IMR-90 (cell line): ENCODE measurements around the gene DLG5. TPM values are rescaled to one million over a fixed set of nuclear protein-coding genes. Genes with fewer than 3 reads are reported as not detected.

ENCODE experiments used
- ATAC-seq: fragments of 200-7000 bp; cut with Tn5 transposase; 2 replicates; pipeline ENCODE4 v1.9.1; 2020; ENCODE audit warnings: low read depth, mild to moderate bottlenecking, moderate library complexity
- BruUV-seq: library from RNA; stranded (reverse); fragments of 400-500 nt; replicated peaks from 2 replicates; lab custom pipeline; 2021; lab: Mats Ljungman, UMichigan
- CTCF ChIA-PET: fragments of 300-600 bp; formaldehyde crosslinking; extraction: SDS; loops from one replicate; lab custom pipeline; 2021; ENCODE audit warnings: antibody characterized with exemption; lab: Yijun Ruan, JAX
- POLR2A ChIA-PET: fragments of 300-600 bp; sonication (Branson Sonifier 250); formaldehyde crosslinking; loops from one replicate; lab custom pipeline; 2022; ENCODE audit warnings: antibody characterized with exemption; ENCODE audit not compliant: unreplicated experiment; lab: Charles Lee
- DNase-seq: peaks from one replicate; pipeline ENCODE4 v3.0.0; 2013
- H2AFZ ChIP-seq: replicated peaks from 2 replicates; pipeline ENCODE3; 2013; ENCODE audit warnings: low read length, mild to moderate bottlenecking; ENCODE audit not compliant: poor library complexity
- H2AK5ac ChIP-seq: 2 replicates; pipeline ENCODE4 v1.6.1; 2013; ENCODE audit warnings: low read depth, low read length, inconsistent platforms
- H2AK9ac ChIP-seq: replicated peaks from 2 replicates; pipeline ENCODE3; 2013; ENCODE audit warnings: mild to moderate bottlenecking, low read depth, low read length, moderate library complexity; ENCODE audit not compliant: poor library complexity
- H2BK120ac ChIP-seq: 2 replicates; pipeline ENCODE4 v1.6.1; 2013; ENCODE audit warnings: low read depth, low read length, inconsistent platforms
- H2BK15ac ChIP-seq: 3 replicates; pipeline ENCODE4 v1.6.1; 2013; ENCODE audit warnings: low read depth, low read length, inconsistent platforms
- H2BK20ac ChIP-seq: 2 replicates; pipeline ENCODE4 v1.6.1; 2013; ENCODE audit warnings: low read depth, mild to moderate bottlenecking, inconsistent platforms, low read length, moderate library complexity
- H2BK5ac ChIP-seq: 2 replicates; pipeline ENCODE4 v1.6.1; 2013; ENCODE audit warnings: mild to moderate bottlenecking, low read depth, low read length, inconsistent platforms; ENCODE audit not compliant: poor library complexity, severe bottlenecking
- H3K14ac ChIP-seq: replicated peaks from 2 replicates; pipeline ENCODE4 v1.6.1; 2013; ENCODE audit warnings: low read depth, low read length, inconsistent platforms
- H3K18ac ChIP-seq: 2 replicates; pipeline ENCODE4 v1.6.1; 2013; ENCODE audit warnings: low read depth, low read length, control low read depth
- H3K23ac ChIP-seq: 2 replicates; pipeline ENCODE4 v1.6.1; 2013; ENCODE audit warnings: low read depth, low read length, inconsistent platforms
- H3K27ac ChIP-seq: 2 replicates; pipeline ENCODE4 v1.5.1; 2013; ENCODE audit warnings: mild to moderate bottlenecking, control low read depth, low read length; ENCODE audit not compliant: insufficient read depth
- H3K27me3 ChIP-seq: 2 replicates; pipeline ENCODE4 v1.6.1; 2013; ENCODE audit warnings: low read length; ENCODE audit not compliant: control insufficient read depth, insufficient read depth
- H3K36me3 ChIP-seq: 2 replicates; pipeline ENCODE4 v1.6.1; 2013; ENCODE audit warnings: low read length, mixed read lengths; ENCODE audit not compliant: control insufficient read depth, insufficient read depth
- H3K4ac ChIP-seq: 2 replicates; pipeline ENCODE4 v1.6.1; 2013; ENCODE audit warnings: low read depth, low read length, inconsistent platforms
- H3K4me1 ChIP-seq: 2 replicates; pipeline ENCODE4 v1.6.1; 2013; ENCODE audit warnings: low read length, mixed read lengths; ENCODE audit not compliant: control insufficient read depth, insufficient read depth
- H3K4me2 ChIP-seq: 2 replicates; pipeline ENCODE4 v1.6.1; 2013; ENCODE audit warnings: low read depth, mild to moderate bottlenecking, control low read depth, low read length, moderate library complexity
- H3K4me3 ChIP-seq: 2 replicates; pipeline ENCODE4 v1.5.1; 2013; ENCODE audit warnings: low read depth, mild to moderate bottlenecking, control low read depth, low read length, moderate library complexity; ENCODE audit not compliant: insufficient read depth
- H3K56ac ChIP-seq: 2 replicates; pipeline ENCODE4 v1.6.1; 2013; ENCODE audit warnings: low read length, inconsistent platforms; ENCODE audit not compliant: insufficient read depth; ENCODE audit errors: extremely low read depth
- H3K79me1 ChIP-seq, 2 experiments: 2 replicates each; pipeline ENCODE4 v1.6.1; 2013; ENCODE audit warnings: low read length in 2 of 2, inconsistent platforms in 1 of 2, low read depth in 1 of 2
- H3K9ac ChIP-seq: 2 replicates; pipeline ENCODE4 v1.6.1; 2013; ENCODE audit warnings: low read depth, low read length, control low read depth
- H3K9me1 ChIP-seq: 2 replicates; pipeline ENCODE4 v1.6.1; 2013; ENCODE audit warnings: low read length, inconsistent platforms; ENCODE audit not compliant: insufficient read depth
- H3K9me3 ChIP-seq: 2 replicates; pipeline ENCODE4 v1.6.1; 2013; ENCODE audit warnings: low read length; ENCODE audit not compliant: control insufficient read depth, insufficient read depth
- H4K20me1 ChIP-seq: 2 replicates; pipeline ENCODE4 v1.6.1; 2013; ENCODE audit warnings: low read length, inconsistent platforms; ENCODE audit not compliant: insufficient read depth
- H4K5ac ChIP-seq: 2 replicates; pipeline ENCODE4 v1.6.1; 2013; ENCODE audit warnings: mild to moderate bottlenecking, low read depth, low read length, control low read depth
- H4K8ac ChIP-seq, 2 experiments: 2 replicates each; pipeline ENCODE4 v1.6.1; 2013; ENCODE audit warnings: low read depth in 2 of 2, low read length in 2 of 2, control low read depth in 1 of 2, inconsistent platforms in 1 of 2
- H4K91ac ChIP-seq: 2 replicates; pipeline ENCODE4 v1.6.1; 2013; ENCODE audit warnings: low read depth, low read length, inconsistent platforms; ENCODE audit not compliant: insufficient read depth
- BHLHE40 ChIP-seq: fragments of 150-350 bp; IDR thresholded peaks from 2 replicates; pipeline ENCODE4 v1.6.1; 2016; ENCODE audit warnings: mild to moderate bottlenecking, low read depth, low read length
- FOS ChIP-seq: fragments of 150-350 bp; IDR thresholded peaks from 2 replicates; pipeline ENCODE4 v1.6.1; 2016; ENCODE audit warnings: low read depth, low read length
- MAZ ChIP-seq: IDR thresholded peaks from 2 replicates; pipeline ENCODE4 v1.6.1; 2012; ENCODE audit warnings: low read depth, mild to moderate bottlenecking, low read length, improper control_type of control experiment, moderate library complexity, borderline replicate concordance
- POLR2A ChIP-seq: IDR thresholded peaks from 2 replicates; pipeline ENCODE4 v1.6.1; 2012; ENCODE audit warnings: mild to moderate bottlenecking, low read depth, low read length
- RCOR1 ChIP-seq: IDR thresholded peaks from 2 replicates; pipeline ENCODE4 v1.6.1; 2012; ENCODE audit warnings: mild to moderate bottlenecking, low read length, improper control_type of control experiment; ENCODE audit not compliant: insufficient replicate concordance
- RFX5 ChIP-seq: IDR thresholded peaks from 2 replicates; pipeline ENCODE4 v1.8.0; 2012; ENCODE audit warnings: low read depth, mild to moderate bottlenecking, low read length, moderate library complexity
- WGBS, 2 experiments: methylation state at CpG; one replicate each; pipeline versions ENCODE4 v1.1.5 to v1.1.7; 2013; ENCODE audit warnings: missing lambda C conversion rate in 2 of 2; ENCODE audit not compliant: insufficient read length in 1 of 2; ENCODE audit errors: extremely low coverage in 2 of 2; 5-methylcytosine and 5-hydroxymethylcytosine counted together
- dilution Hi-C: fragments of 300-500 bp; cut with HindIII; formaldehyde crosslinking; loops from one replicate; pipeline ENCODE4 v1.14.3; 2018; ENCODE audit warnings: low sequenced_read_pairs; ENCODE audit not compliant: unreplicated experiment
- in situ Hi-C: fragments of 300-500 bp; cut with MboI; formaldehyde crosslinking; loops from 3 replicates; pipeline ENCODE4 v1.14.3; 2019; ENCODE audit warnings: low sequenced_read_pairs, inconsistent platforms, mixed read lengths
- intact Hi-C: fragments of 100-400 bp; cut with micrococcal nuclease; formaldehyde crosslinking; loops from 2 replicates; pipeline ENCODE4 v1.10.0; 2022
- polyA plus RNA-seq, 3 experiments: library from polyadenylated mRNA; depleted of rRNA; stranded (reverse); fragments of >200 nt; gene quantifications; 2 replicates each; pipeline ENCODE4 v1.2.3, GENCODE V29; 2012; ENCODE audit warnings: low replicate concordance in 1 of 3
- total RNA-seq: library from RNA; depleted of rRNA; stranded (reverse); fragments of >200 nt; gene quantifications from 2 replicates; pipeline ENCODE4 v1.2.3, GENCODE V29; 2012

Gene DLG5
- total and polyA plus RNA-seq, 2 of the 4 experiments (the other 2 are of a cell fraction) = 12.7 to 28.7 TPM

DNA sequence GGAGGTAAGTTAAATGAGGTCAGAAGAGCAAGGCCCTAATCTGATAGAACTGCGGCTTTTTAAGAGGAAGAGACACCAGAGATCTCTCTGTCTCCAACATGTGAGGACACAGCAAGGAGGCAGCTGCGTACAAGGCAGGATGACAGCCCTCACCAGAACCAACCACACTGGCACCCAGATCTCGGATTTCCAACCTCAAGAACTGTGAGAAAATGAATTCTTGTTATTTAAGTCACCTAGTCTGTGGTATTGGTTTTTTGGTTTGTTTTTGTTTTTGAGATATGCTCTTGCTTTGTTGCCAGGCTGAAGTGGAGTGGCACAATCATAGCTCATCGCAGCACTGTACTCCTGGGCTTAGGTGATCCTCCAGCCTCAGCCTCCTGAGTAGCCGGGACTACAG, 127.2 kb downstream of the DLG5 start:
- no peak for ATAC-seq
- Histone ChIP-seq H3K4me1 (peaks cover 5% of the 10 kb centered on the region), H4K91ac (no peak overlapping the region), H2BK5ac (no peak overlapping the region), H2BK15ac (no peak overlapping the region), H3K56ac (no peak overlapping the region), H3K23ac (no peak overlapping the region), H2BK20ac (no peak overlapping the region), H4K20me1 (peaks cover 12% of the 10 kb centered on the region; the same call in 1 of the 2 replicates), H3K18ac (no peak overlapping the region), H3K4me3 (no peak overlapping the region), H3K4ac (no peak overlapping the region), H2AK9ac (no peak overlapping the region), H2BK120ac (no peak overlapping the region), H2AFZ (no peak overlapping the region), H3K9ac (no peak overlapping the region), H3K14ac (no peak overlapping the region; the same call in 1 of the 2 replicates), H4K8ac (no peak overlapping the region), H3K4me2 (no peak overlapping the region), H4K5ac (no peak overlapping the region), H3K9me3 (no peaks in the 10 kb centered on the region), H2AK5ac (no peak overlapping the region), H3K27ac (no peak overlapping the region), H3K36me3 (peaks cover 56% of the 10 kb centered on the region), H3K9me1 (peaks cover 28% of the 10 kb centered on the region), H3K27me3 (no peaks in the 10 kb centered on the region), H3K79me1 (peaks cover 12 to 66% of the 10 kb centered on the region in 2 experiments; a peak in 3 of 4 replicates)
- intact Hi-C loops (no loop called here), dilution Hi-C loops (no loop called here), in situ Hi-C loops (no loop called here)
- WGBS, 2 experiments = no CpG with 5 or more reads among the region's 5 CpGs
- peak; percentile 26 for DNase-seq
- CTCF ChIA-PET = no interaction called here
- no peak for TF ChIP-seq BHLHE40
- no peak for TF ChIP-seq RFX5
- no peak for TF ChIP-seq POLR2A
- TF ChIP-seq FOS = no peak
- no peak for TF ChIP-seq MAZ
- no peak for TF ChIP-seq RCOR1
- BruUV-seq = no TSS peak
- POLR2A ChIA-PET = no interaction called here
